ENCODE data around the gene FXYD3. TPM values are rescaled to one million over a fixed set of nuclear protein-coding genes. Genes with fewer than 3 reads are reported as not detected.

Gene FXYD3
- total RNA-seq, 3 donors from 2014 or later = 1,086 to 3,973 (median 3,185) TPM

- intact Hi-C loops (cut with DNase I, micrococcal nuclease) = no loop called here
- TF ChIP-seq, protein P1, sequence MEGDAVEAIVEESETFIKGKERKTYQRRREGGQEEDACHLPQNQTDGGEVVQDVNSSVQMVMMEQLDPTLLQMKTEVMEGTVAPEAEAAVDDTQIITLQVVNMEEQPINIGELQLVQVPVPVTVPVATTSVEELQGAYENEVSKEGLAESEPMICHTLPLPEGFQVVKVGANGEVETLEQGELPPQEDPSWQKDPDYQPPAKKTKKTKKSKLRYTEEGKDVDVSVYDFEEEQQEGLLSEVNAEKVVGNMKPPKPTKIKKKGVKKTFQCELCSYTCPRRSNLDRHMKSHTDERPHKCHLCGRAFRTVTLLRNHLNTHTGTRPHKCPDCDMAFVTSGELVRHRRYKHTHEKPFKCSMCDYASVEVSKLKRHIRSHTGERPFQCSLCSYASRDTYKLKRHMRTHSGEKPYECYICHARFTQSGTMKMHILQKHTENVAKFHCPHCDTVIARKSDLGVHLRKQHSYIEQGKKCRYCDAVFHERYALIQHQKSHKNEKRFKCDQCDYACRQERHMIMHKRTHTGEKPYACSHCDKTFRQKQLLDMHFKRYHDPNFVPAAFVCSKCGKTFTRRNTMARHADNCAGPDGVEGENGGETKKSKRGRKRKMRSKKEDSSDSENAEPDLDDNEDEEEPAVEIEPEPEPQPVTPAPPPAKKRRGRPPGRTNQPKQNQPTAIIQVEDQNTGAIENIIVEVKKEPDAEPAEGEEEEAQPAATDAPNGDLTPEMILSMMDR (IDR thresholded peaks at IDR 0.05) = no peak
- DNase-seq (no peak), ATAC-seq (no peak)
- Histone ChIP-seq H3K4me1 (ENCODE audit: low read depth) (no peaks in the 10 kb centered on the region), H3K9me3 (peaks cover 5% of the 10 kb centered on the region), H3K36me3 (ENCODE audit: low read depth) (no peaks in the 10 kb centered on the region), H3K4me3 (no peak overlapping the region)
Measured at GRCh38 chr19:35075202-35076025, 40.2 kb upstream of the FXYD3 start.

DNA sequence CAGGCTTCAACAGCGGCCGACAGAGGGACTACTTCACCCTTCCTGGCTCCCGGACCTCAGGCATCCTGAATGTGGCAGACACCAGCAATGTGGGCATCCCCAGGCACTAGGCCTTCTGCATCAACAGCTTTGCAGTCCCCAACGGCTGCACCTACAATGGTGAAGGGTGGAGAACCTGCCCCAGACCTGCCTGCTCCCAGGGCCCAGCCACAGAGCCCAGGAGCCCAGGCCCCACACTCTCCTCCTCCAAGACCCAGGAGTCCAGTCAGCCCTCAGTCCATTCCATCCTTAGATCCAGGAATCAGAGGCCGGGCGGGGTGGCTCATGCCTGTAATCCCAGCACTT, 39.6 kb upstream of the FXYD3 start:
- Histone ChIP-seq H3K4me1 (ENCODE audit: low read depth) (no peaks in the 10 kb centered on the region), H3K4me3 (no peak overlapping the region), H3K36me3 (ENCODE audit: low read depth) (no peaks in the 10 kb centered on the region), H3K9me3 (no peaks in the 10 kb centered on the region)
- DNase-seq (no peak), ATAC-seq (no peak)
- intact Hi-C loops (cut with DNase I, micrococcal nuclease) = no loop called here
- TF ChIP-seq, protein P1 (IDR thresholded peaks at IDR 0.05) = no peak

DNA sequence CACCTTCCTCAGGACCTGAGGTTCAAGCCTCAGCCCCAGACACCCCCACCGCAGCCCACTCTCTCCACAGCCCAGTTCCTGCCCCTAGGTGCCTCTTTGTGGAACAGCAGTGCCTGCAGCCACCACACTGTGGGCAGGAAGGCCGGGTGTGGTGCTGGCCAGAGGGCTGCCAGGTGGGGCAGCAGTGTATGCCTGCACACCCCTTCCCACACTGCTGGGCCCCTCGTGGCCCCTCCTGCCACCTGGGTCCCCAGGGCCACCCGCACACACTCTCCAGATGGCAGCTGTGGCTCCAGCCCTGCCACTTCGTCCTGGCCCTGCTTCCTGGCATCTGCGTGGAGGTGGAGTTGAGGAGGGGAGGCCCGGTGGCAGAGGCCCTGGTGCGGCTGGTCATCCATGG, 39.0 kb upstream of the FXYD3 start:
- intact Hi-C loops (cut with DNase I, micrococcal nuclease) = no loop called here
- no peaks in the 10 kb centered on the region for H3K4me1 ChIP-seq (ENCODE audit: low read depth)
- no peaks in the 10 kb centered on the region for H3K36me3 ChIP-seq (ENCODE audit: low read depth)
- ATAC-seq = no peak
- H3K9me3 ChIP-seq = no peaks in the 10 kb centered on the region
- DNase-seq = no peak
- no peak overlapping the region for H3K4me3 ChIP-seq
- TF ChIP-seq, protein P1 (IDR thresholded peaks at IDR 0.05) = no peak

GRCh38 chr19:35077411-35078223, 38.0 kb upstream of the FXYD3 start:
- TF ChIP-seq, protein P1 (IDR thresholded peaks at IDR 0.05) = no peak
- H3K4me3 ChIP-seq = no peak overlapping the region
- no peaks in the 10 kb centered on the region for H3K4me1 ChIP-seq (ENCODE audit: low read depth)
- H3K9me3 ChIP-seq = no peaks in the 10 kb centered on the region
- intact Hi-C loops (cut with DNase I, micrococcal nuclease) = no loop called here
- DNase-seq (no peak), ATAC-seq (no peak)
- H3K36me3 ChIP-seq (ENCODE audit: low read depth) = no peaks in the 10 kb centered on the region

DNA sequence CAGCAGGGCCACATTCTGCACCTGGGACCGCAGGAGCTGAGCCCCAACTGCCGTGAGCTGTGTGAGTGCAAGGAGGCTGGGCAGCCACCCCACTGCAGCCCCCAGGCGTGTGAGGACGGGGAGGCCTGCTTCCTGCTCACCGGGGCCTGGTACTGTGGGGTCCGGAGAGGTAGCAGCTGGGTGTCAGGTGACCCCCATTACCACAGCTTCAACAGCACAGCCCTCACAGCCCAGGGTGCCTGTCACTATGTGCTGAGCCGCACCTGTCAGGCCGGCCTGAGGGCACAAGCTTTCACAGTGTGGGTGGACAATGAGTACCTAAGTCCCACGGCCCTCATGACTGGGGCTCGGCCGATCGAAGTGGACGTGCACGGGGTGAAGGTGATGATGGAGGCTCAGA, 35.8 kb upstream of the FXYD3 start:
- no peak for DNase-seq
- ATAC-seq = no peak

More for the DNA sequence above, 35.8 kb upstream of the FXYD3 start:
- Histone ChIP-seq H3K9me3 (no peaks in the 10 kb centered on the region), H3K4me1 (ENCODE audit: low read depth) (no peaks in the 10 kb centered on the region), H3K36me3 (ENCODE audit: low read depth) (no peaks in the 10 kb centered on the region), H3K4me3 (no peak overlapping the region)
- TF ChIP-seq, protein P1 (IDR thresholded peaks at IDR 0.05) = no peak
- intact Hi-C loops (cut with DNase I, micrococcal nuclease) = no loop called here

Measured in mucosa of descending colon (tissue), 3 donors.